GM12878 (cell line): ENCODE results near the gene CNNM3. TPM values are rescaled to one million over a fixed set of nuclear protein-coding genes. Genes with fewer than 3 reads are reported as not detected.

Experiments
- ATAC-seq: fragments of 200-7000 bp; cut with Tn5 transposase; 3 replicates; pipeline ENCODE4 v1.9.1; 2020; ENCODE audit warnings: mild to moderate bottlenecking, moderate library complexity
- BruUV-seq: library from RNA; stranded (reverse); fragments of 400-500 nt; replicated peaks from 2 replicates; lab custom pipeline; 2021; lab: Mats Ljungman, UMichigan
- CTCF ChIA-PET: fragments of 300-600 bp; sonication (Branson Sonifier 250); formaldehyde crosslinking; extraction: SDS; loops from one replicate; lab custom pipeline; 2021; ENCODE audit warnings: inconsistent platforms; lab: Yijun Ruan, JAX
- POLR2A ChIA-PET: fragments of 350-600 bp; formaldehyde crosslinking; extraction: SDS; loops from one replicate; lab custom pipeline; 2021; ENCODE audit warnings: inconsistent platforms; lab: Charles Lee
- RAD21 ChIA-PET: fragments of 300-600 bp; sonication (Branson Sonifier 250); formaldehyde crosslinking; loops from one replicate; lab custom pipeline; 2023; ENCODE audit warnings: antibody characterized with exemption; ENCODE audit not compliant: unreplicated experiment; lab: Charles Lee
- SMC1A ChIA-PET: fragments of 300-600 bp; sonication (Branson Sonifier 250); formaldehyde crosslinking; loops from one replicate; lab custom pipeline; 2023; ENCODE audit not compliant: unreplicated experiment, uncharacterized antibody; lab: Charles Lee
- DNase-seq: peaks from one replicate; pipeline ENCODE4 v3.0.0-alpha.2; 2011; ENCODE audit warnings: low read depth, low spot score
- FAIRE-seq: peaks from 3 replicates; lab custom pipeline; 2011; peaks lifted over from hg19 to GRCh38; lab: Jason Lieb, UNC
- H2AFZ ChIP-seq: 2 replicates; pipeline ENCODE4 v1.6.0; 2011; ENCODE audit warnings: low read depth, low read length, control low read depth; ENCODE audit not compliant: control insufficient read depth
- H3K27ac ChIP-seq: 2 replicates; pipeline ENCODE4 v1.5.1; 2011; ENCODE audit warnings: control low read depth; ENCODE audit not compliant: control insufficient read depth, insufficient read depth
- H3K27me3 ChIP-seq, 2 experiments: replicated peaks in 1 of 2; 2 replicates each; pipeline versions ENCODE4 v1.6.0 to v1.6.1; 2011; ENCODE audit warnings: low read length in 1 of 2; ENCODE audit not compliant: control insufficient read depth in 2 of 2, insufficient read depth in 2 of 2
- H3K36me3 ChIP-seq, 2 experiments: 2 replicates each; pipeline ENCODE4 v1.5.1; 2011; ENCODE audit warnings: low read length in 1 of 2; ENCODE audit not compliant: control insufficient read depth in 2 of 2, insufficient read depth in 2 of 2
- H3K4me1 ChIP-seq: 2 replicates; pipeline ENCODE4 v1.6.1; 2011; ENCODE audit warnings: mild to moderate bottlenecking, low read length, moderate library complexity, mixed read lengths; ENCODE audit not compliant: control insufficient read depth, insufficient read depth
- H3K4me2 ChIP-seq: 2 replicates; pipeline ENCODE4 v1.6.0; 2011; ENCODE audit warnings: control low read depth; ENCODE audit not compliant: control insufficient read depth, insufficient read depth
- H3K4me3 ChIP-seq: fragments of 200-600 bp; sonication (generic); 2 replicates; pipeline ENCODE4 v1.5.1; 2016
- H3K79me2 ChIP-seq: 2 replicates; pipeline ENCODE4 v1.6.0; 2011; ENCODE audit warnings: low read length; ENCODE audit not compliant: control insufficient read depth, insufficient read depth
- H3K9ac ChIP-seq: 2 replicates; pipeline ENCODE4 v1.8.0; 2011; ENCODE audit warnings: low read length, control low read depth, mixed read lengths; ENCODE audit not compliant: control insufficient read depth, insufficient read depth
- H3K9me3 ChIP-seq: replicated peaks from 3 replicates; pipeline ENCODE4 v1.5.1; 2011; ENCODE audit warnings: mild to moderate bottlenecking, low read length; ENCODE audit not compliant: control insufficient read depth, insufficient read depth
- H4K20me1 ChIP-seq: 2 replicates; pipeline ENCODE4 v1.6.0; 2011; ENCODE audit not compliant: control insufficient read depth, insufficient read depth
- GABPA ChIP-seq: IDR thresholded peaks from 2 replicates; pipeline ENCODE4 v1.6.1; 2014; ENCODE audit warnings: antibody characterized with exemption, low read depth, mild to moderate bottlenecking, inconsistent platforms
- HDAC2 ChIP-seq: fragments of 200-600 bp; sonication (generic); IDR thresholded peaks from 2 replicates; pipeline ENCODE4 v1.6.1; 2017
- IRF5 ChIP-seq: fragments of 450-650 bp; IDR thresholded peaks from 2 replicates; pipeline ENCODE4 v1.6.1; 2017; ENCODE audit warnings: borderline replicate concordance
- MYC ChIP-seq: IDR thresholded peaks from 2 replicates; pipeline ENCODE4 v1.6.1; 2011; ENCODE audit warnings: mild to moderate bottlenecking, low read length, moderate library complexity, inconsistent platforms; ENCODE audit not compliant: insufficient read depth, insufficient replicate concordance, insufficient read length, severe bottlenecking
- POU2F2 ChIP-seq: IDR thresholded peaks from 3 replicates; pipeline ENCODE4 v1.6.1; 2011; ENCODE audit warnings: low read depth, mild to moderate bottlenecking, low read length, borderline replicate concordance
- SIN3A ChIP-seq: IDR thresholded peaks from 2 replicates; pipeline ENCODE4 v1.6.1; 2012; ENCODE audit warnings: low read depth, low read length, improper control_type of control experiment
- SMARCA5 ChIP-seq: fragments of 450-650 bp; IDR thresholded peaks from 2 replicates; pipeline ENCODE4 v1.6.1; 2017; ENCODE audit warnings: mild to moderate bottlenecking
- TCF3 ChIP-seq: IDR thresholded peaks from 2 replicates; pipeline ENCODE4 v1.6.1; 2012; ENCODE audit warnings: low read depth, mild to moderate bottlenecking, low read length, borderline replicate concordance; ENCODE audit not compliant: insufficient read depth
- USF1 ChIP-seq: IDR thresholded peaks from 2 replicates; pipeline ENCODE4 v1.6.1; 2011; ENCODE audit warnings: borderline replicate concordance, low read depth, mild to moderate bottlenecking, moderate library complexity, mixed read lengths, low read length; ENCODE audit not compliant: insufficient read depth; ENCODE audit errors: extremely low read length
- YBX1 ChIP-seq: fragments of 450-650 bp; IDR thresholded peaks from 2 replicates; pipeline ENCODE4 v1.6.1; 2016; ENCODE audit warnings: antibody characterized with exemption
- YY1 ChIP-seq: IDR thresholded peaks from 2 replicates; pipeline ENCODE4 v1.6.1; 2011; ENCODE audit warnings: low read depth, mild to moderate bottlenecking, low read length
- ZNF24 ChIP-seq: fragments of 450-650 bp; IDR thresholded peaks from 2 replicates; pipeline ENCODE4 v1.6.1; 2017; ENCODE audit warnings: antibody characterized with exemption, mild to moderate bottlenecking
- ZNF592 ChIP-seq: fragments of 450-650 bp; IDR thresholded peaks from 2 replicates; pipeline ENCODE4 v1.6.1; 2017; ENCODE audit warnings: mild to moderate bottlenecking, moderate library complexity
- WGBS: methylation state at CpG from one replicate; pipeline ENCODE4 v1.1.6; 2016; ENCODE audit warnings: low lambda C conversion rate; ENCODE audit not compliant: insufficient replicate concordance, insufficient coverage; ENCODE audit errors: missing lambda C conversion rate; 5-methylcytosine and 5-hydroxymethylcytosine counted together
- in situ Hi-C: fragments of 300-500 bp; cut with MboI; formaldehyde crosslinking; loops from 9 replicates; pipeline ENCODE4 v1.14.3; 2018; ENCODE audit warnings: mixed read lengths
- intact Hi-C: fragments of 100-400 bp; cut with micrococcal nuclease; formaldehyde crosslinking; loops from one replicate; pipeline ENCODE4 v1.14.2; 2022; ENCODE audit not compliant: unreplicated experiment
- polyA plus RNA-seq, 11 experiments: library from polyadenylated mRNA; depleted of rRNA in 4 of 11; unstranded in 6 of 11; stranded (reverse) in 5 of 11; fragments of >200 nt; fragmentation: Nextera tagmentation in 4 of 11; fragmentation: Illumina TruSeq in 1 of 11; extraction: Ambion mirVana in 4 of 11; extraction: Trizol in 1 of 11; gene quantifications; 1 replicate in 1 of 11; 2 replicates in 10 of 11; pipeline versions ENCODE4 v1.2.1 to v1.2.3, GENCODE V29; 2011 to 2016; ENCODE audit warnings: inconsistent platforms in 2 of 11, missing spikeins in 2 of 11, low read depth in 1 of 11
- total RNA-seq, 4 experiments: library from RNA; depleted of rRNA in 3 of 4; stranded (reverse); fragments of >200 nt in 3 of 4; fragmentation: Illumina TruSeq in 1 of 4; extraction: Trizol in 1 of 4; gene quantifications; 2 replicates each; pipeline versions ENCODE4 v1.2.1 to v1.2.3, GENCODE V29; 2013 to 2021

The CNNM3 gene
- total and polyA plus RNA-seq, 10 of the 15 experiments (the other 5 are each of a cell fraction or from before 2014, with no cell fraction given) = 0.72 to 14.3 (median 4.0) TPM

- H3K9me3 ChIP-seq = no peaks in the 10 kb centered on the region
- RAD21 ChIA-PET = no interaction called here
- H3K27ac ChIP-seq = no peak overlapping the region
- in situ Hi-C loops = no loop called here
- intact Hi-C loops = no loop called here
- no peak overlapping the region for H2AFZ ChIP-seq
- ATAC-seq = no peak
- TF ChIP-seq ZNF24 (no peak), USF1 (no peak), YBX1 (no peak), GABPA (no peak), POU2F2 (no peak), SMARCA5 (no peak), SIN3A (no peak), IRF5 (no peak), ZNF592 (no peak), HDAC2 (no peak), TCF3 (no peak), MYC (no peak), YY1 (no peak)
- TF ChIP-seq, all 136 proteins: peak for 0
- Histone ChIP-seq H3K79me2 (peaks cover 13% of the 10 kb centered on the region), H3K4me2 (no peak overlapping the region), H3K27me3 (no peaks in the 10 kb centered on the region), H3K36me3 (peaks cover 0 to 8% of the 10 kb centered on the region in 2 experiments; a peak in 2 of 4 replicates), H3K4me1 (peaks cover 5% of the 10 kb centered on the region; the same call in 1 of the 2 replicates), H3K4me3 (no peak overlapping the region), H4K20me1 (peaks cover 5% of the 10 kb centered on the region; the same call in 1 of the 2 replicates), H3K9ac (no peak overlapping the region)
- CTCF ChIA-PET = interaction anchor here (1.0 to 1.5 kb wide), 2 partner anchors 8 to 117 kb away, joined by 3 read pairs; no protein-coding TSS in a partner anchor
- 98% methylated on average over 11 of the region's 11 CpGs for WGBS
- POLR2A ChIA-PET = no interaction called here
- no peak for FAIRE-seq
- no TSS peak for BruUV-seq
- no peak for DNase-seq
- SMC1A ChIA-PET = interaction anchor here (0.7 kb wide), 1 partner anchor 56 kb away, joined by 3 read pairs; no protein-coding TSS in a partner anchor
Observed at GRCh38 chr2:96823198-96823597, 7.1 kb downstream of the CNNM3 start.
